ENCODE results near the gene RGPD8.

DNA sequence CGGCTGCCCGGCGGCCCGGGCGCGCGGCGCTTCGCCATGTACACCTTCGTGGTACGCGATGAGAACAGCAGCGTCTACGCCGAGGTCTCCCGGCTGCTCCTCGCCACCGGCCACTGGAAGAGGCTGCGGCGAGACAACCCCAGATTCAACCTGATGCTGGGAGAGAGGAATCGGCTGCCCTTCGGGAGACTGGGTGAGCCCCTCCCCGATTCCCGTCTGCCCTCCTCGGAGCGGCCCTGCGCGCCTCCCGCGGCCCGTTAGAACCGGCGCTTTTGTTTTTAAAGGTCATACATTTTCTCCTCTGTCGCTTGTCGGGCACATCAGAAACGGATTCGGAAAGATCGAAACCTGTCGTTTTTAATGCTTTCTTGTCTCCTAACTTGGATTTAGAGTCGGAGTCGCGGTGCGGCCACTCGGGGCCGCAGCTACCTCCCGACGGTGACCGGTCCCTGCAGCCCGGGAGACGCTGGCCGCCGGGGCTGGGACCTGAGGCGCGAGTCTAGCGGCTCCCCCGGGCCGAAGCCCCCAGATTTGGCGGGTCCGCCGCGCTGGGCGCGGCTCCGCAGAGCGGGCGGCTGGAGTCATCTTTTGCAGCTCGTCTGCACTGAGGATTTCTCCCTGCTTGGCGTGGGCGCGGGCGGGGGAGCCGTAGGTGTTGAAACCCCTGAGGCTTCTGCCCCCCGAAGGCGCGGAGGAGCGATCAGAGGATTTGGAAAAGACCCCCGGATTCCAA lies 49.0 kb upstream of the RGPD8 start:
- TF ChIP-seq, protein P1, sequence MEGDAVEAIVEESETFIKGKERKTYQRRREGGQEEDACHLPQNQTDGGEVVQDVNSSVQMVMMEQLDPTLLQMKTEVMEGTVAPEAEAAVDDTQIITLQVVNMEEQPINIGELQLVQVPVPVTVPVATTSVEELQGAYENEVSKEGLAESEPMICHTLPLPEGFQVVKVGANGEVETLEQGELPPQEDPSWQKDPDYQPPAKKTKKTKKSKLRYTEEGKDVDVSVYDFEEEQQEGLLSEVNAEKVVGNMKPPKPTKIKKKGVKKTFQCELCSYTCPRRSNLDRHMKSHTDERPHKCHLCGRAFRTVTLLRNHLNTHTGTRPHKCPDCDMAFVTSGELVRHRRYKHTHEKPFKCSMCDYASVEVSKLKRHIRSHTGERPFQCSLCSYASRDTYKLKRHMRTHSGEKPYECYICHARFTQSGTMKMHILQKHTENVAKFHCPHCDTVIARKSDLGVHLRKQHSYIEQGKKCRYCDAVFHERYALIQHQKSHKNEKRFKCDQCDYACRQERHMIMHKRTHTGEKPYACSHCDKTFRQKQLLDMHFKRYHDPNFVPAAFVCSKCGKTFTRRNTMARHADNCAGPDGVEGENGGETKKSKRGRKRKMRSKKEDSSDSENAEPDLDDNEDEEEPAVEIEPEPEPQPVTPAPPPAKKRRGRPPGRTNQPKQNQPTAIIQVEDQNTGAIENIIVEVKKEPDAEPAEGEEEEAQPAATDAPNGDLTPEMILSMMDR (conservative IDR thresholded peaks at IDR 0.05; ENCODE audit: low read depth, low read length), result no peak
- no peak for TF ChIP-seq EZH2phosphoT487 (IDR thresholded peaks at IDR 0.05; ENCODE audit: borderline replicate concordance, low read length)
- no peak for TF ChIP-seq EZH2 (IDR thresholded peaks at IDR 0.05; ENCODE audit: low read length, unreplicated experiment)

All from PC-3 (cell line).